Fibroblast of gingiva (primary cell): ENCODE measurements around the gene PHF21A.
"Not testable (repeated sequence)": the region's sequence is repeated elsewhere in the genome, so short reads cannot be mapped to it uniquely, and the experiment has no call there.

Experiments used
- DNase-seq: peaks from one replicate; pipeline ENCODE4 v3.0.0-alpha.2; 2011; ENCODE audit warnings: low read depth

The PHF21A gene

DNA sequence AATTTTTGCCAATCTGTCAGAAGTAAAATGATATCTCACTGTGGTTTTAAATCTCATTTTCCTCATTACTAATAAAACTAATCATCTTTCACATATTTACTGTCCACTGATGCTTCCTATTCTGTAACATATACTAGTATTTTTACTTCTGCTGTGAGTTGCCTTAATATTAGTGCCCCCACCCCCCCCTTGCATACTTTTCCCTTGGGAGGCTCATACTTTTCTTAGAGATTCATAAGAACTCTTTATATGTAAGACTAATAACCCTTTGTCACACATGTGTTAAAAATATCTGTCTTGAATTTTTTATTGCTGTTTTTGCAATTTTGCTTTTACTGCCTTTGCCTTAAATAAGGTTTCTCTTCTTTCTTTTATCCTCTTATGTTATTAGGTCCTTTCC, 87.2 kb downstream of the PHF21A start:
- no peak for DNase-seq

DNA sequence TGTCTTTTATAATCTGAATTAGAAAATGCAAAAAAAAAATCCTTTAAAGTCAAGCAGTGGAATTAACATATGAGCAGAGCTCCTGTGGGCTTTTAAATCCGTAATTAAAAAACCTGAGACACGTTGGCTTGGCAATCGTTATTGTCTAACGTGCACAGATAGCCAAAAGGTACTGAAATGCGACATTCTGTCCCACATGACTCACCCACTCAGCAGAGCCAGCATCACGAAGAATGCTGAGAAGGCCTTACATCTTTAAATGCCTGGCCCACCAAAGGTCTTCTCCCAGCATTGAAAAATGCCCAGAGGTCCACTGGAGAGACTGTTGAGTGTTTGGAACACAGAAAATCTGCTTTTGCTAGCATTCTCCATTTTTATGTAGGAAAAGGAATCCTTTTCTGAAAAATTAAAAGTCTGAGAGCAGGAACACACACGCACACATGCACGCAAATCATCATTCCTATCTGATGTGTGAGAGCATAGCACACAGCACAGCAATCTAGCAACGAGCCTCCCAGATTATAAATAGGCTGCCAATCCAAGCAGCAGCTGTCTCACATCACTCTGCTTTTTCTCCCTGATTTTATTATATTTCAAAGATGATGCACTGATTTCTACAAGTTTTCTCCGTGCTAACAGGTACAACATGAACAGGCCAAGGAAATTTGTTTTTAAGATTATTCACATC, 94.5 kb downstream of the PHF21A start:
- no peak for DNase-seq

DNA sequence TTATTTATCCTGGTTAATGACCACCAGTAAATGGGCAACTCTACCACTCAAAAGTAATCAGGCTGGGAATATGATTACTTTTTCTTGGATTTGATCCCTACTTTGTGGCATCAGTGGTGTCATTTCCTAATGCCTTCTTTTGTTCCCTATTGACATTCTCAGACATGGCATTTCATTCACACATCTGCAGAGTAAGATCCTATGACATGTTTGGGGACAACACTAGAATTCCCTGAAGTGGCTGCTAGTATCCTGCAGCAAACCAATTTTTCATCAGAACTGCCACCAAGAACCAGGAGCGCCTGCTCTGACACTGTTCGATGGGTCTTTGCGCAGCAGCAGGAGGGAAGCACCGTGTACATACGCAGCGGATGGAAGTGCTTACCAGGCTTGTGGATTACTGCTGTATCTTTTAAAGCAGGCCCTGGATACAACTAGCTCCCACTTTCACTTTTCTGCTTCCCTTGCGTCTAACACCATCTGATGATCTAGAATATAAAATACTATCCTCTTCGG, 101.1 kb downstream of the PHF21A start:
- no peak for DNase-seq

- no peak for DNase-seq
These were observed 102.6 kb downstream of the PHF21A start for GRCh38 chr11:46018651-46019050.

DNA sequence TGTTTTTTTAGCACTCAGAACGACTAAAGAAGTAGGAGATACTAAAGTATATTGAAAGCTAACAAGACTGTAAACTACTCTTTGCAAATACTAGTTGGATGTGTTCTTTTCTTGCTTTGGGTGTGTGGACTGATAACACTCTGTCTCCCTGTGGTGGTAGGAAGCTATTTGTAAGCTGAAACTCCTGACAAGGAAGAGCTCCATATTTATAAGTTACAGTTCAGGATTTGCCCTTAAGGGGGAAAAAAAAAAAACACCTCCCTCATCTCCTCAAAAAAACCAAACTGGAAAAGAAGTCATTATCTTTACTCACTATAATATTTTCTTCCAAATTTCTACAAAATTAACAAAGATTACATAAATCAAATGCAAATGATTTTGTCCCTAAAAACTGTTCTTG, 103.9 kb downstream of the PHF21A start:
- DNase-seq: no peak

- DNase-seq: no peak
These were observed 105.3 kb downstream of the PHF21A start for GRCh38 chr11:46015941-46016340.

DNA sequence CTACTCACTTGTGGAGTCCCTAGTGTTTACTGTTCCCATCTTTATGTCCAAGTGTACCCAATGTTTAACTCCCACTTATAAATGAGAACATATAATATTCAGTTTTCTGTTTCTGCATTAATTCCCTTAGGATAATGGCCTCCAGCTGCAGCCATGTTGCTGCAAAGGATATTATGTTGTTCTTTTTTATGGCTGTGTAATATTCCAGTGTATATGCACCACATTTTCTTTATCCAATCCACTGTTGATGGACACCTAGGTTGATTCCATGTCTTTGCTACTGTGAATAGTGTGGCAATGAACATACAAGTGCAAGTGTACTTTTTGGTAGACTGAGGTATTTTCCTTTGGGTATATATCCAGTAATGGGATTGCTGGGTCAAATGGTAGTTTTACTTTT, 107.1 kb downstream of the PHF21A start:
- not testable (repeated sequence) for DNase-seq

GRCh38 chr11:46012185-46012584, 109.1 kb downstream of the PHF21A start:
- DNase-seq: no peak

DNA sequence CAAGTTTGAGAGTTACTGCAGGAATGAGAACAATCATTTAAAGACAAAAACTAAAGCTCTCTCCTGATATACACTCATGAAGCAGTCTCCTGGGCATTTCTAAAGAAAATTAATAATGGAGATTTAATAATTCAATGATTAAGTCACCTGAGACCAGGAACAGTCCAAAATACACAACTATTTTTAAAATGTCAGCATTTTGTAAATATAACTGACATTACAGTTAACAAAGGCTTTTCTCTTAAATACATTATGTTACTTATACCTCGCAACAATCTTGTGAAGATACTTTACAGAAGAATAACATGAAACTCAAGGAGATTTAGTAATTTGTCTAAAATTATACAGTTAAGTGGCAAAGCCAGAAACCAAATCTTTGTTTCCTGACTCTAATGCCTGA, 111.2 kb downstream of the PHF21A start:
- no peak for DNase-seq

GRCh38 chr11:46009647-46010046, 111.6 kb downstream of the PHF21A start:
- no peak for DNase-seq

DNA sequence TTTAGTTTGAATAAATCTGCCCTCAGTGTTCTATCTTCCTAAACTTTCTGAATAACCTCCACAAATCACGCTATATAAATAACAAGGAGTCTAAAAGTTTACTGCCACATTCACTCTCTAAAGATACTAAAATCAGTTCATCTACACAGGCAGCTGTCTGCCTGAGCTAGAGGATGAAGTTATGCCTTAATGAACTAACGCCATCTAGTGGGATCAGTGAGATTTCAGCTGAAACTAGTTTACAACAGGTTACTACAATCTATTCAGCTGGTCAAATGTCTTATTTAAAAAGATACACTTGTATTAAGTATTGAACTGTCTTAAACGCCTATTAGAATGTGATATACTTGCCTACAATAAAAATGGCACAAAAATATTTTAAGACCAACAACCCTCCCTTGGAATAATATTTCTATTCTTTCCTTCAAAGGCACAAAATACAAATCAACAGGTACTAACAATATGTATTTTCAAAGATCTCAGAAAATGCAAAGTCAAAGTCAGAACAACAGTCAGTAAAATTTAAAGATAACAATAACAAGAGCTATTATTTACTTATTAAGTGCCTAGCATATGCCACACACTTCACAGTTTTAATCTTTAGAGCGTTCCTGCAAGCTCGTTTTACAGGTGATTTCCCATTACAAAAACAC, 114.7 kb downstream of the PHF21A start:
- peak; percentile 65 for DNase-seq

DNA sequence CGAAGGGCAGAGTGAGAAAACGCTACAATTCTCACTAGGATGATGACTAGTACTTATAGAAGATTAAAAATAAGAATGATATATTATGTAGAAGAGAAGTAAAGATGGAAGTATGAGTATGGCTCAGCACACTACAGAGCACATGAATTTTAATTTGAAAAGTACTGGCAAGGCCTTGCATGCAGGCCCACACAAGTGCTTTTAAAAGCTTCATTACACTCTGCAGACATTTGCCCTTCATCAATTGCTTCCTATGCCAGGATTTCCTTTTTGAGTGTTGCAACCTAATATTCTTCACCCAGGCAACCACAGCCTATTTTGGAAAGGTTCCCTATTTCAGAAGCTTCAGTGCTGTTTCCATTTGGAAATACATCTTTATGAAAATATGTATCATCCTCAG, 117.7 kb downstream of the PHF21A start:
- DNase-seq: peak; percentile 84

DNA sequence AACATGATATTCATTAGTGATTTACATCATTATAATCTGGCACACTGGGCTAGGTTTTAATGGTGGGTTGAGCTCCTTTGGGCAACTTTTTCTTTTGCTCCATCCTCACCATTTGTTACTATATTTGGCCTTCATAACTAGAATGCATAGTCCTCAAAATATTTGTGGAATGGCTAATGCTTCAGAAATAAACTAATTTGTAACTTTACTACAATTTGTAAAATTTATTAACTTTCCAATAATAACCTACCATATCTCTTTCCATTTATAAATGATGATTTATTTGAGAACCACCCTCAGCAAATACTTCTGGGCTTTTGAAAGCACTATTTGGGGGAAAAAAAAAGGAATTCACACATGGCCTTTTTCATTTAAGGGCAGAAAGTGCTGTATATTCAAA, 119.1 kb downstream of the PHF21A start:
- no peak for DNase-seq

DNA sequence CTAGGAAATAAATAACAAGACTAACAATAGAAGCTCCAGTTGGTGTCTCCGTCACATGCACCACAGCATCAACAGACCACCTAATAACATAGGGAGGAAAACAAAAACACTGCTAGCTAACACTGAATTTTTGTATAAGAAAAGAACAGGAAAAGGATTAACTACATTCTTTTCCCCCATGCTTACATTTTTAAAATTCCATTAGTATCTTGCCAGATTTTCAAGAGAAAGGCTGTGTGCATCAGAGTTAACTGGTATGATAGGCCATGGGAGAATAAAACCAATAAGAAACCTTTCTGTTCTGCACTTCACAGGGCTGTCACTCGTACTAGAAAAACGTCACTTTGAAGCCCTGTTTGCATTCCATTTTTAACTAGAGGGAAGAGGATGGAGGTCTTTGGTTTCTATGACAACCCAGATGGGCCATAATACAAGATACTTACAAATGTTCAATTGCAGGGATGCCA, 119.8 kb downstream of the PHF21A start:
- DNase-seq: peak; percentile 4

DNA sequence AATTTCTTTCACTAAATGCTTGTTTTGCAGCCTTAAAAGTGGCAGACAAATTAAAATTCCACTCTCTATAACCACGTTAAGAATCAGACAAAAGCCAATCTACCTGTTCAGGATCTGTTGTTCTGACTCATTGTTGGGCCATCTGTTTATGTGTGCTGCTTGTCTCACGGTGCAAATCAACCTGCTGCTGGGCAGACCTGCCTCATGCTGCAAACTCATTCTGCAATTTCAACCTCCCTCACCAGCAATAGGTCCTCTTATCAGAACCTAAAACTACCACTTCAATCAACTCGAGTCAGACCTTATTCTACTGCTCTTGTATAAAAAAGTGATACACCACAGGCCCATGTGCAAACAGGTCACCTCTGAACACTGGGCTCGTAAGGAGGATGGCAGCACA, 123.7 kb downstream of the PHF21A start:
- no peak for DNase-seq

GRCh38 chr11:45995342-45995734, 125.9 kb downstream of the PHF21A start:
- DNase-seq: no peak

DNA sequence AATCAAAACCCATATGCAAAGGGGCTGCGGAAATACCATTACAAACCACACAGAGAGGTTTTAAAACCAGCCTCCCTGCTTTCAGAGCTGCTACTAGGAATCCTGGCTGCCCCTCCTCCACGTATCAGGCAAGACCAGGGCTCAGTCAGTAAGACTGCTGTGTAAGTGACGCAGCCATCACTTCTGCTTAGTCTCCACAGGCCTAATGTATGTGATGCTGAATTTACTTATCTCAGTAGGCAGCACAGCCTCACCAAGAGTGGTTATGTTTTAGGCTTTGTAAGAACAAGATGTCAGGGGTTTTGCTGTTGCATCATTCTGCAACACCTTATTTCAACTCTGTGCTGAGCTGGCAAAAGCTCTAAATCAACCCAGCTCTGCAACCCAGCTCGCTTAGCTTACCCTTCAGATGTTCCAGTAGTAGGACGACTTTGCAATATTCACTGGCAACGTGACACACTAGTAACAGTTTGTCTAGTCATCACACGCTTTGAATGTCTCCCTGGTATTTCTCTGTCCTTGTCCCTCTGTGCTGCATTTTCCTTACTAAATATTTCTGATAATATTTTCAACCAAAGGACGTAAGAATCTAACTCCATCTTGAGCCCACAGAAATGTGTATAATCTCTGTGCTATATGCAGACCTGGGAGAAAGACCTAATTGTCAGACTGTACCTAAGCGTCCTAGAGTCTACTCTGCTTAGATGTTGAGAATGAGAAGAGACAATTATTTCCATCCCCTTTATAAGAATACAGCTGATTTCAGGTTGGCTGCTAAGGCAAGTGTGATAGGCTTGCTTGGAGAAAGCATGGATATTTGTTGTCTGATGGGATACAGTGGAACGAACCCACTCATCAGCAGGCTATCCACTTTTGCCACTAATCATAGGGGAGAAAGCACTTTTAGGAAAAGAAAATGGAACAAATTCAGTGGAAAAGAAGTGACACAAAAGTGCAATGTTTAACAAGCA, 126.6 kb downstream of the PHF21A start:
- peak; percentile 24 for DNase-seq

GRCh38 chr11:45993531-45994001, 127.7 kb downstream of the PHF21A start:
- DNase-seq: peak; percentile 17

- no peak for DNase-seq
These were observed 132.3 kb downstream of the PHF21A start for GRCh38 chr11:45988921-45989320.

DNA sequence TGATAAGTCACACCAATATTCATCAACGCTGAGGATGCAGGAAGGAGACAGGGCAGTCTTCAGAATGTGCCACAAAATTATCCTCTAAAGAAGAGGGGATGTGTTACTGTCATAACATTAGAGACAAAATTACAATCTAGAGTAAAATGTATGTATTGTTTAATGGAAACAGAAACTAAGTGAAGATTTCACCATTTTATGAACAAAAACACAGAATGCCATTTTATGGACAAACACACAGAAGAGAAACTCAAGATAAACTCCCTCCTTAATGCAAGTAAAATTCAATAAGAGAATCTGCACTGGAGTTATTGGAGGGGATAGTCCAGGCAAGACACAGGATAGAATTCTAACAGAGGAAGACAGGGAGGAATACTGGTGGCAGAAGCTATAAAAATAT, 136.0 kb downstream of the PHF21A start:
- DNase-seq: no peak

GRCh38 chr11:45984192-45984591, 137.1 kb downstream of the PHF21A start:
- DNase-seq: no peak

DNA sequence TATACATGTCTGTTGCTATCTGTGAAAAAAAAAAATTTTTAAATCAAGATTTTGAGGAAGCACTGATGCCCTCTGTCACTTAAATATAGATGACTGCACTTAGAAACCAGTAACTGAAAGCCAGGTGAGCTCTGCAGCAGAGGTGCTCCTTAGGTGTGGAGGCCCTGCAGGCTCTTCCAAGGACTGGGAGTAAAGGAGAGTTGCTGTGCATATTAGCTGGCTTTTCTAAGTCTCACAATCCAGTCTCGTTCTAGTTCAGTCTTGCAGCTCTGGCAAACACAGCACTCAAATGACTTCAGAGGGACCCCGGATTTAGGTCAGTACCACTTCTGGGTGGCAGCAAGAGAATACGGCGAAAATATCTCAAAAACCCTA, 137.8 kb downstream of the PHF21A start:
- DNase-seq: no peak
